ENCODE data around the gene MXD1.

Gene MXD1

GRCh38 chr2:69983392-69983966 is 68.6 kb downstream of the MXD1 start:
- no peak overlapping the region for H3K4me3 ChIP-seq (ENCODE audit: low read depth, low read length)
- TF ChIP-seq CTCF (IDR thresholded peaks at IDR 0.05; ENCODE audit: low read depth, low read length) = no peak

- no peak for TF ChIP-seq CTCF (IDR thresholded peaks at IDR 0.05; ENCODE audit: low read depth, low read length)
- no peak overlapping the region for H3K4me3 ChIP-seq (ENCODE audit: low read depth, low read length)
These were observed 70.3 kb downstream of the MXD1 start for GRCh38 chr2:69985216-69985615.

GRCh38 chr2:69985688-69986087 is 70.8 kb downstream of the MXD1 start:
- no peak for TF ChIP-seq CTCF (IDR thresholded peaks at IDR 0.05; ENCODE audit: low read depth, low read length)

GRCh38 chr2:69986691-69987090 is 71.8 kb downstream of the MXD1 start:
- H3K4me3 ChIP-seq (ENCODE audit: low read depth, low read length) = no peak overlapping the region
- TF ChIP-seq CTCF (IDR thresholded peaks at IDR 0.05; ENCODE audit: low read depth, low read length) = no peak

More at GRCh38 chr2:69985688-69986087, 70.8 kb downstream of the MXD1 start:
- H3K4me3 ChIP-seq (ENCODE audit: low read depth, low read length) = no peak overlapping the region

- no peak for TF ChIP-seq CTCF (IDR thresholded peaks at IDR 0.05; ENCODE audit: low read depth, low read length)
These were observed 73.3 kb downstream of the MXD1 start for GRCh38 chr2:69988086-69988635.

GRCh38 chr2:69989009-69989408 is 74.1 kb downstream of the MXD1 start:
- H3K4me3 ChIP-seq (ENCODE audit: low read depth, low read length) = no peak overlapping the region

More at GRCh38 chr2:69988086-69988635, 73.3 kb downstream of the MXD1 start:
- H3K4me3 ChIP-seq (ENCODE audit: low read depth, low read length) = no peak overlapping the region

More at GRCh38 chr2:69989009-69989408, 74.1 kb downstream of the MXD1 start:
- TF ChIP-seq CTCF (IDR thresholded peaks at IDR 0.05; ENCODE audit: low read depth, low read length) = no peak

Data from WI38 (cell line).